ENCODE results near the gene BNC2.

Gene BNC2

DNA sequence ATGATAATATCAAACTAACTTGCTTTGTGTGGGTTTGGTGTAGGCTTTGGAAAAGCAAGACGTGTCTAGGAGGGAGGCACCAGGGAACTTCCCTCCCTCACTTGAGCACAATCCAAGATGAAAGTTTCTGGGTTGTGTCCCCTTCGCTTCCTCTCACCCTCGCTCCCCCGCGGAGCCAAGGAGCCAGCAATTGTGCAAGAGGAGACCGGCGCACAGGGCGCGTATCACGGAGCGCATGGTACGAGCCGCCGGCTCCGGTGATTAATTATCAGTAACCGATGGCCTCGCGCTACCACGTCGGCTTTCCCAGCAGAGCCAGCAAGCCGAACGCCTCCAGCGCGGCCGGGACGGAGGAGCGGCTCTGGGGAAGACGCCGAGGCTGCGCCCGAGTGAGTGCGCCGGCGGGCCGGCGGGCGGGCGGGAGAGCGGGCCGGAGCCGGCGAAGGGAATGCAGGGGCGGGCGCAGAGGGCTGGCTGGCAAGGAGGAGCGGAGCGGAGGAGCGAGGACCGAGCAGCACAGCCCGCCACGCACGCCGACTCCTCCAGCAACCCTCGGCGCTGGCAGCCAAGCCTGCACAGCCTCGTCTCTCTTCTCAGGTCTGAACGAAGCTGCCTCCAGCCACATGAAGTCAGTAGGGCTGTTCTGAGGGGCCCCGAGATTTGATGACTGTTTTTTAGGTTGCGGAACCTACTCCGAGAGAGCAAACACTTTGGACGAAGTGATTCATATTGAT lies 143.6 kb downstream of the BNC2 start:
- peak overlapping the region; percentile 62 to 72 for H3K4me3 ChIP-seq (ENCODE audit: low read depth in 1 of 2, low read length in 2 of 2)
- H3K4me1 ChIP-seq (ENCODE audit: control insufficient read depth in 1 of 2, insufficient read depth in 2 of 2, low read length in 2 of 2), result peaks cover 0 to 31% of the 10 kb centered on the region in 2 donors
- peaks cover 0 to 7% of the 10 kb centered on the region in 2 donors for H3K36me3 ChIP-seq (ENCODE audit: control insufficient read depth in 1 of 2, insufficient read depth in 2 of 2, low read length in 2 of 2)
- H3K27ac ChIP-seq (ENCODE audit: low read length), result peak overlapping the region; percentile 91
- H3K9me3 ChIP-seq (ENCODE audit: control insufficient read depth in 1 of 2, low read length in 2 of 2), result no peaks in the 10 kb centered on the region
- H3K27me3 ChIP-seq (ENCODE audit: low read depth, low read length), result no peaks in the 10 kb centered on the region

DNA sequence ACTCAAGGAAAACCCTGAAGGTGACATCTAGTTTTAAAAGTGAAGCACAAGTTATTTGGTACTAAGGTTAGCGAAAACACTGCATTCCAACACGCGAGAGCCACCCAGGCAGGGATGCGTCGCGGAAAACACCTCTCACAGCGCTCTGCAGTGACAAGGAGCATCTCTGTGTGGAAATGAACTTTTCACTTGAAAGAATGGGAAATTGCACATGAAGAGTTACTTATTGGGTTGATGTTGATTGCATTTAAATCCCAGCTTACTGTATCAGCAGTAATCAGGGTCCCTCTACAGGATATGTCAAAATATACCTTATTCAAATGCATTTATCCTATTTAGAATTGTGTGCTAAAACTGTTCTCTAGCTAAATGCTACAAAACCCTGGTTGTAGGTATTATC lies 144.4 kb downstream of the BNC2 start:
- H3K9me3 ChIP-seq (ENCODE audit: control insufficient read depth in 1 of 2, low read length in 2 of 2), result no peaks in the 10 kb centered on the region
- H3K4me3 ChIP-seq (ENCODE audit: low read depth in 1 of 2, low read length in 2 of 2), result no peak overlapping the region
- peaks cover 0 to 34% of the 10 kb centered on the region in 2 donors for H3K4me1 ChIP-seq (ENCODE audit: control insufficient read depth in 1 of 2, insufficient read depth in 2 of 2, low read length in 2 of 2)
- H3K27me3 ChIP-seq (ENCODE audit: low read depth, low read length), result no peaks in the 10 kb centered on the region
- H3K36me3 ChIP-seq (ENCODE audit: control insufficient read depth in 1 of 2, insufficient read depth in 2 of 2, low read length in 2 of 2), result peaks cover 0 to 7% of the 10 kb centered on the region in 2 donors
- H3K27ac ChIP-seq (ENCODE audit: low read length), result no peak overlapping the region

GRCh38 chr9:16725066-16725465 lies 145.4 kb downstream of the BNC2 start:
- Histone ChIP-seq H3K9me3 (ENCODE audit: control insufficient read depth in 1 of 2, low read length in 2 of 2) (no peaks in the 10 kb centered on the region), H3K4me1 (ENCODE audit: control insufficient read depth in 1 of 2, insufficient read depth in 2 of 2, low read length in 2 of 2) (peaks cover 0 to 31% of the 10 kb centered on the region in 2 donors), H3K36me3 (ENCODE audit: control insufficient read depth in 1 of 2, insufficient read depth in 2 of 2, low read length in 2 of 2) (peaks cover 0 to 7% of the 10 kb centered on the region in 2 donors), H3K27me3 (ENCODE audit: low read depth, low read length) (no peaks in the 10 kb centered on the region), H3K27ac (ENCODE audit: low read length) (no peak overlapping the region), H3K4me3 (ENCODE audit: low read depth in 1 of 2, low read length in 2 of 2) (no peak overlapping the region)

DNA sequence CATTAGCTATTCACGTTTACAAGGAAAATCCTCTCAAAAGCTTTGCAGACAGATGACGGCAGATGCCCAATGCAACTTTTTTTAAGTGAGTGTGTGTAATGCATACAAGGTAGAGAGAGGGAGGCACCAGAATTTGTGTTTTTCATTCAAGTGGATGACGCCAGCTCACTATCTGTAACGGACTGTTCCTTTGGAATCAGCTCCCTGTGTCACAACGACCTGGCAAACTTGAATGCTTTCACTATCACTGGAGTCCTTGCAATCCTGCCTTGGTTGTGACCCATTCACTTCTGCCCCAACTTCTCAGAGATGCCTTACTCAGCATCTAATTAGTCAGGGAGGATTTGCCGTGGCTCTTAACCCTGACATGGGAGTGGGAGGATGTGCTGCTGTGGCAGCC lies 148.5 kb downstream of the BNC2 start:
- H3K27ac ChIP-seq (ENCODE audit: low read length), result no peak overlapping the region
- peaks cover 0 to 23% of the 10 kb centered on the region in 2 donors for H3K4me1 ChIP-seq (ENCODE audit: control insufficient read depth in 1 of 2, insufficient read depth in 2 of 2, low read length in 2 of 2)
- H3K27me3 ChIP-seq (ENCODE audit: low read depth, low read length), result no peaks in the 10 kb centered on the region
- H3K36me3 ChIP-seq (ENCODE audit: control insufficient read depth in 1 of 2, insufficient read depth in 2 of 2, low read length in 2 of 2), result peaks cover 0 to 2% of the 10 kb centered on the region in 2 donors
- H3K9me3 ChIP-seq (ENCODE audit: control insufficient read depth in 1 of 2, low read length in 2 of 2), result no peaks in the 10 kb centered on the region
- H3K4me3 ChIP-seq (ENCODE audit: low read depth in 1 of 2, low read length in 2 of 2), result peak overlapping the region in 1 of 2 donors; percentile 8

- Histone ChIP-seq H3K27me3 (ENCODE audit: low read depth, low read length) (no peaks in the 10 kb centered on the region), H3K27ac (ENCODE audit: low read length) (no peak overlapping the region), H3K36me3 (ENCODE audit: control insufficient read depth in 1 of 2, insufficient read depth in 2 of 2, low read length in 2 of 2) (no peaks in the 10 kb centered on the region), H3K4me1 (ENCODE audit: control insufficient read depth in 1 of 2, insufficient read depth in 2 of 2, low read length in 2 of 2) (peaks cover 0 to 18% of the 10 kb centered on the region in 2 donors), H3K9me3 (ENCODE audit: control insufficient read depth in 1 of 2, low read length in 2 of 2) (no peaks in the 10 kb centered on the region), H3K4me3 (ENCODE audit: low read depth in 1 of 2, low read length in 2 of 2) (no peak overlapping the region)
Measured at GRCh38 chr9:16720386-16720785, 150.1 kb downstream of the BNC2 start.

- H3K27ac ChIP-seq (ENCODE audit: low read length), result no peak overlapping the region
- no peaks in the 10 kb centered on the region for H3K27me3 ChIP-seq (ENCODE audit: low read depth, low read length)
- peaks cover 0 to 18% of the 10 kb centered on the region in 2 donors for H3K4me1 ChIP-seq (ENCODE audit: control insufficient read depth in 1 of 2, insufficient read depth in 2 of 2, low read length in 2 of 2)
- no peak overlapping the region for H3K4me3 ChIP-seq (ENCODE audit: low read depth in 1 of 2, low read length in 2 of 2)
- H3K9me3 ChIP-seq (ENCODE audit: control insufficient read depth in 1 of 2, low read length in 2 of 2), result no peaks in the 10 kb centered on the region
- H3K36me3 ChIP-seq (ENCODE audit: control insufficient read depth in 1 of 2, insufficient read depth in 2 of 2, low read length in 2 of 2), result no peaks in the 10 kb centered on the region
Measured at GRCh38 chr9:16719921-16720320, 150.5 kb downstream of the BNC2 start.

DNA sequence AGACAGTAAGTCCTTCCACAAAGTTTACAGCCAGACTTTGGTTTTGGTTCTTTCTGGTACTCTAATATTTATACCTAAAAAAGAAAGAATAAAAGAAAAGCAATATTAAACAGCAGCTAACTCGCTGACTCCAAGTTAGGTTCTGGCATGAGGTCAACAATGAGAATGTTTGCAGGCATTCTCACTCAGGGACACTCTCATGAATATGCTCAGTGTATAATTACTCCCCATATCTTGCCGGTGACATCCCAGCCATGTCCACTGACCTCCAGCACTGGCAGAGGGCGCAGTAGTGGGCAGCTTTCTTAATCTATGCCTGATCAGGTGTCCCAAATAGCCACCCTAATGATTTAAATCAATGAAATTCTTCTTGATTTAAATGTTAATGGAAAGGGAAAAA lies 151.5 kb downstream of the BNC2 start:
- H3K4me1 ChIP-seq (ENCODE audit: control insufficient read depth in 1 of 2, insufficient read depth in 2 of 2, low read length in 2 of 2), result peaks cover 0 to 18% of the 10 kb centered on the region in 2 donors
- no peaks in the 10 kb centered on the region for H3K36me3 ChIP-seq (ENCODE audit: control insufficient read depth in 1 of 2, insufficient read depth in 2 of 2, low read length in 2 of 2)
- H3K4me3 ChIP-seq (ENCODE audit: low read depth in 1 of 2, low read length in 2 of 2), result no peak overlapping the region
- H3K9me3 ChIP-seq (ENCODE audit: control insufficient read depth in 1 of 2, low read length in 2 of 2), result no peaks in the 10 kb centered on the region
- peak overlapping the region; percentile 26 for H3K27ac ChIP-seq (ENCODE audit: low read length)
- H3K27me3 ChIP-seq (ENCODE audit: low read depth, low read length), result no peaks in the 10 kb centered on the region

GRCh38 chr9:16718296-16718695 lies 152.2 kb downstream of the BNC2 start:
- Histone ChIP-seq H3K27ac (ENCODE audit: low read length) (peak overlapping the region; percentile 26), H3K4me3 (ENCODE audit: low read depth in 1 of 2, low read length in 2 of 2) (no peak overlapping the region), H3K36me3 (ENCODE audit: control insufficient read depth in 1 of 2, insufficient read depth in 2 of 2, low read length in 2 of 2) (no peaks in the 10 kb centered on the region), H3K4me1 (ENCODE audit: control insufficient read depth in 1 of 2, insufficient read depth in 2 of 2, low read length in 2 of 2) (peaks cover 0 to 18% of the 10 kb centered on the region in 2 donors), H3K9me3 (ENCODE audit: control insufficient read depth in 1 of 2, low read length in 2 of 2) (no peaks in the 10 kb centered on the region), H3K27me3 (ENCODE audit: low read depth, low read length) (no peaks in the 10 kb centered on the region)

GRCh38 chr9:16716601-16717000 lies 153.9 kb downstream of the BNC2 start:
- H3K27ac ChIP-seq (ENCODE audit: low read length), result no peak overlapping the region
- H3K9me3 ChIP-seq (ENCODE audit: control insufficient read depth in 1 of 2, low read length in 2 of 2), result no peaks in the 10 kb centered on the region
- H3K36me3 ChIP-seq (ENCODE audit: control insufficient read depth in 1 of 2, insufficient read depth in 2 of 2, low read length in 2 of 2), result no peaks in the 10 kb centered on the region
- H3K27me3 ChIP-seq (ENCODE audit: low read depth, low read length), result no peaks in the 10 kb centered on the region
- peaks cover 0 to 18% of the 10 kb centered on the region in 2 donors for H3K4me1 ChIP-seq (ENCODE audit: control insufficient read depth in 1 of 2, insufficient read depth in 2 of 2, low read length in 2 of 2)
- H3K4me3 ChIP-seq (ENCODE audit: low read depth in 1 of 2, low read length in 2 of 2), result no peak overlapping the region

DNA sequence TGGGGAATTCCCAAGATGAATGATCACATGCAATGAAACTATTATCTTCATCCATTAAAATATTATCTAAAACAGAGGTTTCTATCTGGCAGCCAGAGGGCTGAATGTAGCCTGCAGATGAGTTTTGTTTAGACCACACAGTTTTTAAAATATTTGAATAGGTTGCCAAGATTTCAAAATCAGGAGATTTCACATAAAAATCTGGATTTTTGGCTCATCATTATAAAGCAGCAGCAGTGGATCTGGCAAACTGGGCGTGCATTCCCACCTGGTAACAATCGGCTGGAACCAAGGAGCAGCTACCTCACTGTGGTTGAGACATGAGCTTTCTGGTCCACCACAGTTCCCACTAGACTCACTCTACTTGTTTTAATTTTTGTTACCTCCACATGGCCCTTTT lies 155.1 kb downstream of the BNC2 start:
- Histone ChIP-seq H3K4me1 (ENCODE audit: control insufficient read depth in 1 of 2, insufficient read depth in 2 of 2, low read length in 2 of 2) (peaks cover 0 to 14% of the 10 kb centered on the region in 2 donors), H3K36me3 (ENCODE audit: control insufficient read depth in 1 of 2, insufficient read depth in 2 of 2, low read length in 2 of 2) (no peaks in the 10 kb centered on the region), H3K4me3 (ENCODE audit: low read depth in 1 of 2, low read length in 2 of 2) (no peak overlapping the region), H3K27me3 (ENCODE audit: low read depth, low read length) (no peaks in the 10 kb centered on the region), H3K9me3 (ENCODE audit: control insufficient read depth in 1 of 2, low read length in 2 of 2) (no peaks in the 10 kb centered on the region), H3K27ac (ENCODE audit: low read length) (no peak overlapping the region)

GRCh38 chr9:16712787-16713186 lies 157.7 kb downstream of the BNC2 start:
- Histone ChIP-seq H3K27ac (ENCODE audit: low read length) (no peak overlapping the region), H3K9me3 (ENCODE audit: control insufficient read depth in 1 of 2, low read length in 2 of 2) (no peaks in the 10 kb centered on the region), H3K27me3 (ENCODE audit: low read depth, low read length) (no peaks in the 10 kb centered on the region), H3K36me3 (ENCODE audit: control insufficient read depth in 1 of 2, insufficient read depth in 2 of 2, low read length in 2 of 2) (no peaks in the 10 kb centered on the region), H3K4me1 (ENCODE audit: control insufficient read depth in 1 of 2, insufficient read depth in 2 of 2, low read length in 2 of 2) (peaks cover 0 to 5% of the 10 kb centered on the region in 2 donors), H3K4me3 (ENCODE audit: low read depth in 1 of 2, low read length in 2 of 2) (no peak overlapping the region)

DNA sequence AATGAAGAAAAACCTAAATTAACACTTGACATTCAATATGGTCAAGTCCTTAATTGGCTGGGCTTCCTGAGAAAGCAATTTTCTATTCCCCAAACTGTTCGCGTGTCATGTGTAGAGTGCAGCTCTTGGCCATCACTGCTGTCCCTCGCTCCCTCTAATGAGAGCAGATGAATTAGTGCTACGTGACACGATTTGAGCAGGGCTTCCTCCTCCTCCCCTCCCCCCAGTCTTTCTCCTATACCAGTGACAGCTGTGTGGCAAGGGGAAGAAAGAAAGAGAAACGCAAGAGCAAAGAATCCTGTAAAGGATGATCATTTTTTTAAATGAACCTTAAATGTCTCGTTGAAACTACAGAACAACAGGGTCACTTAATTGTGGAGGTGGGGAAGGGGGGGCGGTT lies 159.6 kb downstream of the BNC2 start:
- Histone ChIP-seq H3K9me3 (ENCODE audit: control insufficient read depth in 1 of 2, low read length in 2 of 2) (no peaks in the 10 kb centered on the region), H3K36me3 (ENCODE audit: control insufficient read depth in 1 of 2, insufficient read depth in 2 of 2, low read length in 2 of 2) (no peaks in the 10 kb centered on the region), H3K27me3 (ENCODE audit: low read depth, low read length) (no peaks in the 10 kb centered on the region), H3K4me1 (ENCODE audit: control insufficient read depth in 1 of 2, insufficient read depth in 2 of 2, low read length in 2 of 2) (peaks cover 0 to 11% of the 10 kb centered on the region in 2 donors), H3K4me3 (ENCODE audit: low read depth in 1 of 2, low read length in 2 of 2) (no peak overlapping the region), H3K27ac (ENCODE audit: low read length) (no peak overlapping the region)
